Stimulated activated CD8-positive, alpha-beta memory T cell treated with anti-CD3 and anti-CD28 coated beads, Interleukin-15, amount 100 ng/mL, for 1 hour (primary cell): Measurements from ENCODE around the gene ATP8B1.
"Not testable (repeated sequence)": the region's sequence is repeated elsewhere in the genome, so short reads cannot be mapped to it uniquely, and the experiment has no call there.

Experiments used
- DNase-seq: peaks from one replicate; pipeline ENCODE4 v3.0.0-alpha.2; 2020; ENCODE audit warnings: low read depth

The ATP8B1 gene

DNA sequence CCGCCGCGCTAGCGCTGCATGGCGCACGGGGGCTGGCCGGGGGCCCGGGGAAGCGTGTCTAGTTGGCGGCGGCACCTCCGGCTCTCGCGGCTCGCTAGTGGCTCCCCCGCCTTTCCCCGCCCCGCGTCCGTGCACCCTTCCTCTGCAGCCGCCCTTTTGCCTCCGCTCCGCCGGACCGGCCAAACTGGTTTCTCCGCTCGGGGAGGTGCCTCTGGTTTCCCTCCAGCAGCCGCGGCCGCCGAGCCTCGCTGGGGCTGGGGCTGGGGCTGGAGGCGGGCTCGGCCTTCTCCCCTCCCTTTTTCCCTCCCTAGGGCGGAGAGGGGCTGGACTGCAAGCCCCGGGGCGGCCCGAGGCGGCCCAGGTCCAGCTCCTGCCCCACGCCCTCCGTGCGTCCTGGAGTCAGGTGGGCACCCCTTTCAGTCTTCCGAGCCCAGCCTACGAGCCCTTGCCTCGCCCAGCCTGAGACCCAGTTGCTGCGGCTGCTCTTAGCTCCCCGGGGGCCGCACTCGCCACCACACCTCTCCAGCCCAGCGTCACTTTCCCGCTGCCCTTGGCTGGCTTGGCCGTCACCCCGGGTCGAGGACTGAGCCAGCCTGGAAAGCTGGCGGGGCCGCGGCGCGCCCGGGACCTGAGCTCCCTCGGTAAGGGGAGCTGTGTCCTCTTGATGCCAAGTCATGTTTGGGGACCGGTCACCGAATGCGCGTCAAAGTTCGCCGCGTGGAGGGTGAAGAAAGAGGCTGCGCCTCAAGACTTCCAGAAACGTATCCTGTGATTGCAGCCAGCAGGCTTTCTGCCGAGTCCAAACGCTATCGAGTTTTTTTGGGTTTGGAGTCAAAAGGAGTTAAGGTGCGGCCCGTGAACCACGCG is at the start of gene ATP8B1:
ATP8B1 (minus strand) TSS at position 213 of the 867 bp plus-strand sequence. CDS start 71,508 bp downstream, outside the sequence.
- DNase-seq, result no peak

DNA sequence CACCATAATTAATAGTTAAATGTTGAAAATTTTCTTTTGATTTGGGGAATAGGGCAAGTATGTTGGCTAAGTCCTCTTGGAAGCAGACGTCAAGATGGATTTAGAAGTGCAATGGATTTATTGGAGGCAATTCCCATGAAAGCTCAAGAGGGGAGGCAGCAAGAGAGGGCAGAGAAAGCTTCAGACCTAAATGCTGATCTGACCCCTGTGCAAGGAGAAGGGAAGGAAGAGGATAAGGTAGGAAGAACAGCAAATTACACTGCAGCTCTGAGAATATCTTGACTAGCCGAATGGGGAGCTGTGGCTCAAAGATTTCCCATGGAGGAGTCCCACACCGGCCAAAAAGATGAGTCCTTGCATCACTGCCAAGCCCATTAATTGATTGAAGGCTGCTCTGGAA is 46.9 kb upstream of the ATP8B1 start:
- DNase-seq, result no peak

DNA sequence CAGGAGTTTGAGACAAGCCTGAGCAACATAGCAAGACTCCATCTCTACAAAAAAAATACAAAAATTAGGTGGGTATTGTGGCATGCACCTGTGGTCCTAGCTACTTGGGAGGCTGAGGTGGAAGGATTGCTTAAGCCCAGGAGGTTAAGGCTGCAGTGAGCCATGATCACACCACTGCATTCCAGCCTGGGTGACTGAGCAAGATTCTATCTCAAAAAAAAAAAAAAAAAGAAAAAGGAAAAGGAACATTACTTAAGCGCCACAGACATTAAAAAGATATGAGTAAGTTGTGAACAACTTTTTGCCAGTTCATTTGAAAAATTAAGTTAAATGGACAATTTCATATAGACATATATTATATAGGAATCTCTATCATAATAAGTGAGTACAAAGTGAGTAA is 45.3 kb upstream of the ATP8B1 start:
- not testable (repeated sequence) for DNase-seq

DNA sequence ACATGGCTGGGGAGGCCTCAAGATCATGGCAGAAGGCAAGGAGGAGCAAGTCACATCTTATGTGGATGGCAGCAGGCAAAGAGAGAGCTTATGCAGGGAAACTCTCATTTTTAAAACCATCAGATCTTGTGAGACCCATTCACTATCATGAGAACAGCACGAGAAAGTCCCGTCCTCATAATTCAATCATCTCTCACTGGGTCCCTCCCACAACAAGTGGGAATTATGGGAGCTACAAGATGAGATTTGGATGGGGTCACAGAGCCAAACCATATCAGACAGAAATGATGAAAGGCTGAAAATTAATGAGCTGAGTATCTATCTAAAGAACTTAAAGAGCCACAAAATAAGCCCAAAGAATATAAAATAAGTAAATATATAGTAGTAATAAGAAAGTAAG is 44.3 kb upstream of the ATP8B1 start:
- not testable (repeated sequence) for DNase-seq

DNA sequence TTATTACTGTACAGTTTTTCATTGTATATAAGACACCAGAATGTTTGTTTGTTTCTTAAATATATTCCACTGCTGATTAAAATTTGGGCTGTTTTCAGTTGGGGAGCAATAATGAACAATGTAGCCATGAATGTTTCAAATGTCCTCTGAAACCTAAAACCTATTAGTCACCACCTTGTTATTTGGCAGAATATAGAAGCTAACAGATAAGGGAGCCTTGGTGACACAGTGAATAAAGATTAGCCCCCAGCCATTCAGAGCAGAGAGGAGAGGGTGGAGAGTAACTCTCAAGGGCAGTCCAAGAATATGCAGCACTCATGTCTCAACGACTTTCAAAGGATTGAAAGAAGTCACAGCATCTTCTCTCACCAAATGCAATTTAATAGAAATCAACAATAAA is 43.1 kb upstream of the ATP8B1 start:
- no peak for DNase-seq

DNA sequence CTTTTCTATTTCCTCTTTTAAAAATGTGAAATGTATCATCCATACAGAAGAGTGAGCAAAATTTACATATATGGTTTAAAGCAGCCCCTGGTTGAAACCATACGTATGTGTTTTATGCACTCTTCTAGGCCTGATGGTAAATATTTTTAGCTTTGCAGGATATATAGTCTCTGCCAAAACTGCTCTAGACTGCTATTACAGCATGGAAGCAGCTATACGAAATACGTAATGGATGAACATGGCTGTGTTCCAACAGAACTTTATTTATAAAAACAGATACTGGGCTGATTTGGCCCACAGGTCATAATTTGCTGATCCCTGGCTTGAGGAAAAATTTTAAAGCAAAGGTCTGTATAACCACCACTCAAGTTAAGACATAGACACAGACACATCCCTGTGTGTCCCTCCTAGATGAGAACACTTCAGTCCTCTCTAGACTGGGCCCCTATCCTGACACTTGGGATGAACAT is 42.5 kb upstream of the ATP8B1 start:
- DNase-seq, result no peak

DNA sequence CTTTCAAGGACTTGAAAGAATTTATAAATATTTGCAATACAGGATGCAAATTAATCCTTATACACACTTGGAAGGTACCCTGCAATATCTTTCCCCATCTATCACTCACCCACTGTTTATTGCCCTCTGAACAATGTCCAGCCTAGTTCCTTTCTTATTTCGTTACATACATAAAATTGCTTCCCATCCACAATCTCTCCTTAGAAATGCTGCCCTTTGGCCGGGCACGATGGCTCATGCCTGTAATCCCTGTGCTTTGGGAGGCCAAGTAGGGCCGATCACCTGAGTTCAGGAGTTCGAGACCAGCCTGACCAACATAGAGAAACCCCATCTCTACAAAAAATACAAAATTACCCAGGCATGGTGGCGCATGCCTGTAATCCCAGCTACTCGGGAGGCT is 41.2 kb upstream of the ATP8B1 start:
- no peak for DNase-seq

DNA sequence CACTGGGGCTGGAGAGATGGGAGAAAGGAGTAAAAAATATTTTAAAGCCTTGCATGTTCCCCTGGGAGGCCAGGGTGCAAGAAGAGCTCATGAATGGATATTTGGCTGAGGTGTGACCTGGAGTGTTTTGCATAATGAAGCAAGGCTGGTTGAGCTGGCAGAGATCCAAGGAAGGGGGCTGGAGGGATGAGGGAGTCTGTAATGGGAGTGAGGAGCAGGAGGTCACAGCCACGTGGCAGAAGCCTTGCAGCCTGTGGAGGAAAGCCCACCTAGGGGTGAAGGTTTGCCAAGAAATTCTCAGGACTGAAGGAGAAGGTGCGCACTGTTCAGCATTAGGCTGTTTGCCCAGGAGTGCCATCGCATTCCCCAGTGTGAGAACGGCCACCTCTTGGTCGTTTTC is 40.3 kb upstream of the ATP8B1 start:
- DNase-seq, result no peak

DNA sequence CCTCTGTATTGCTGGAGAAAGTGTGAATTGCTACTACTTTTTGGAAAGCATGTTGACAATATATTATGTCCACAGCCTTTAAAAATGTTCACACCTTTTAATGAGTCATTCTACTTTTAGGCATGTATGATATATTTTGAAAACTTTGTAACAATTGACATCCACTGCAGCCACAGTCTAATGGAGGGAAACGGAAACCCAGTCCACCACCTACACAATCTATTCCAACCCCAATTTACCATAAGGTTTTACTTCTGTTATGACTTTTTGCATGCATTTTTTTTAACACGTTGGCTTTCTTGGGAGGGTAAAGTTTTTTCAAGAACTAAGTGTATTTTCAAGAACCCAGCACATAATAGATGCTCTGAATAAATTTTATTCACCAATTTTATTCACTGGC is 38.5 kb upstream of the ATP8B1 start:
- no peak for DNase-seq

DNA sequence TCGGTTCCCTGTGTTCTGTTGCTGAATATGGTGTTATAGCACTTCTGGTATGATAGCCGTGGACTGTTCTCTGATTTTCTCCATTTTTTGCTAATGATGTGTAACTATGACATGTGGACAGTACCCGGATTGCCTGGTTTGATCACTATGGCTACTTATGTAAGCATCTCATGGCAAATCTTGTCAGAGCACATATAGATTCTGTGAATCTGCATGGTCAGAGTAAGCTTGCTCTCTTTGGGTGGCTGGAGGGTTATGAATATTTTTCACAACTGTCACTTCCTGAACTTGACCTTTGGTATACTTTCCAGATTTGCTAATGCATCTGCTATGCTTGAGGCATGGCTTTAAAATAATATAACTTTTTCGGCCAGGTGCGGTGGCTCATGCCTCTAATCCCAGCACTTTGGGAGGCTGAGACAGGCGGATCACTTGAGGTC is 36.8 kb upstream of the ATP8B1 start:
- no peak for DNase-seq

DNA sequence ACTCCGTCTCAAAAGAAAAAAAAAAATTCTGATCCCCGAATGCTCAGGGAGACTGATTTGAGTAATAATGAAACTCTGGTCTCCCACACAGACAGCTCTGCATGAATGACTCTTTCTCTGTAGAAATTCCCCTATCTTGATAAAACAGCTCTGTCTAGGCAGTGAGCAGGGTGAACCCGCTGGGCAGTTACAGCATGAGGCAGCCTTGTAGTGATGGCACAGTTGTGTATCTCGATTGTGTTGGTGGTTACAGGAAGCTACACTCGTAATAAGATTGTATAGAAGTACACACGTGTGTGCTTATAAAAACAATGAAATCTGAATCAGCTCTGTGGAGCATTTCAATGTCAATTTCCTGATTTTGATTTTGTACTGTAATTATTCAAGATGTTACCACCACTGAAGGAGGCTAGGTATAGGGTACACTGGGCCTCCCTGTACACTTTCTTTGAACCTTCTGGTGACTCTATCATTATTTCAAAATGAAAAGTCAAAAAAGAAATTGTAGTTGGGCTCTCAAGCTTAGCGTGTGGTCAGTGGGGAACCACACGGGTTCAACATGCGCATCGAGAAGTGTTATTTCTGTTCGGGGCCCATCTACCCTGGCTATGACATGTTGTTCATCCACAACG is 34.9 kb upstream of the ATP8B1 start:
- no peak for DNase-seq

DNA sequence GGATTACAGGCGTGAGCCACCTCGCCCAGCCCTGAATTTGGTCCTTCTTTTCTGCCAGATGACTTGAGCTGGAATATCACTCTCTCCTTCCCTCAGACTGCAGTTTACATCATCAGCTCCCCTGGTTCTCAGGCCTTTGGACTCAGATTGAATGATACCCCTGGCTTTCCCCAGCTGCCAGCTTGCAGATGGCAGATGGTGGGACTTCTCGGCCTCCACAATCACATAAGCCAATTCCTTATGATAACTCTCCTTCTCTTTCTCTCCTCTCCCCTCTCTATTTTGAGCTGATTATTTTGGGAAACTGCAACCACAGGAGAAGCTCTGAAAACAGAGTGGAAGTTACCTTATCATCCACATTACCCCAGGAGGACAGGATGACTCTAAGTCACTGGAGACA is 33.4 kb upstream of the ATP8B1 start:
- no peak for DNase-seq

DNA sequence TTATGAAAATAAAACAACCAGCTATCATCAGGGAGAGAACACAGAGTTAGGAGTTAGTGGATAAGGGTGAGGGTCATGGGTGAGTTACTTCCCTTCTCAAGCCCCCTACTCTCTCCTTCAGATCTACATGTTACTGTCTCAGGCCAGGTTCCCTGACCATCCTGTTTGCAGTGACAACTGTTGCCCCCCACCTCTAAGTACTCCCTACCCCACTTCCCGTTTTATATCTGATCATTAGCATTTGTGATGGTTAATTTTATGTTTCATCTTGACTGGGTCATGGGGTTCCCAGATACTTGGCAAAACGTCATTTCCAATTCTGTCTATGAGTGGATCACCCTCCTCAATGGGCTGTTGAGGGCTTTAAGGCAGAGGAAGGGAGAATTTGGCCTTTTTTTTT is 32.8 kb upstream of the ATP8B1 start:
- DNase-seq, result no peak

DNA sequence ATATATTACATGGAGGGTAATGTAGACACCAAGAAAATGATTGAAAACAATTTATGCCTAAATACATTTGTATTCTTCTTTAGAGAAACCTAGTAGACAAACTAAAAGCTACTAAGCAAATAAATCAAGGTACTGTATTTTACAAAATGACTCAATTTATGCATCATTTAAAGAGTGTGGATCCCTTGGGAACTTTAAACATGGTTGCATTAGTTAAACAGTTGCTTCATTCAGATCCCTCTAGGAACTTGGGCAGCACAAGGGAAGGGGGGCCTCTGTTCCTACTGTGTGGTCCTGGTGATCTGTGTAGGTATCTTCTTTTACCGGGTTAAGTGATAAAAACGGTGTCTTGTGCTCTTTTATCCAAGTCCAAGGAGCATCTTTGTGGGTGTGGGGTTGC is 31.5 kb upstream of the ATP8B1 start:
- no peak for DNase-seq

DNA sequence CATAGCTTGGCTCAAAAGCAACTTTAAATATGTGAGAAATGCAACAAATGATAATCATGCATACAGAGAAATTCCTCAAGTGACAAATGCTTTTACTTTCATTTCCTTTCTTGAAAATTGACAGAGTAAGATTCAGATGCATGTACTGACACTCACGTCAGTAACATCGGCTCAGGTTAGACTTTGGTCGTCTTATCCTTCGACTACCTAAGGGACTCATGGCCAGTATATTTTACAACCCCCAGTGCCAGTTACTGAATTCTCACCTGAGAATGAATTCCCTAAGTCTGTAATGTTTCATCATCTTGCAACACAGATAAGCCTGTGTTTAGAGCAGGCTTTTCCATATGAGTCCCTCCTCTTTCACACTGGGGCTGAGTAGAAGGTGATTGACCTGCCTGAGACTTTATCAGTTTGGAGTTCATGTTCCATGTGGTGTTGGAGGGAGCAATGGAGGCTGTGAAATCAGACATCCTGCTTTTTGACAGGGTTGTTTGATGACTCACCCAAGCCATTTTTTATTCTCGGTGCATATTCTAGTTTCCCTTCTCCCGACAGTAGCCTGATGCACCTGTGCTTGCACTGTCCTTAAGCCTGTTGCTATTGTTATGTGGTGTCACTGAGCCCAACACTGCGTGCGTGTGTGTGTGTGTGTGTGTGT is 30.5 kb upstream of the ATP8B1 start:
- no peak for DNase-seq

DNA sequence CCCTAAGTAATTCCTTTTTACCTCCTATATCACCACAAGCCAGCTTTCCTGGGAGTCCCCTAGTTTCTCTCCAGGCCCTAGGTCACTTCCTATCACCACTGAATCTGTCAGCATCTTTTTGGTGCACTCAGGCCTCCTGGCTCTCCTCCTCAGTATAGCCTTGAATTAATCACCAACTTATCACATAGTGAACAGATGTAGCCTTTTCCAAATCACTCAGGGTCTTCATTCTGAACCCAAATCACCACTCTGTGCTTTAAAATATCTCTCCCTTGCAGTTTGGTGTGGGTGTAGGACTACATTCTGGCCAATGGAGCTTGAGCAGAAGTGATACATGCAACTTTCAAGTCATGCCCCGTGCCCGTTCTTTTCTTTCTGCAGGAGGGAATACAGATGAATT is 29.6 kb upstream of the ATP8B1 start:
- no peak for DNase-seq

DNA sequence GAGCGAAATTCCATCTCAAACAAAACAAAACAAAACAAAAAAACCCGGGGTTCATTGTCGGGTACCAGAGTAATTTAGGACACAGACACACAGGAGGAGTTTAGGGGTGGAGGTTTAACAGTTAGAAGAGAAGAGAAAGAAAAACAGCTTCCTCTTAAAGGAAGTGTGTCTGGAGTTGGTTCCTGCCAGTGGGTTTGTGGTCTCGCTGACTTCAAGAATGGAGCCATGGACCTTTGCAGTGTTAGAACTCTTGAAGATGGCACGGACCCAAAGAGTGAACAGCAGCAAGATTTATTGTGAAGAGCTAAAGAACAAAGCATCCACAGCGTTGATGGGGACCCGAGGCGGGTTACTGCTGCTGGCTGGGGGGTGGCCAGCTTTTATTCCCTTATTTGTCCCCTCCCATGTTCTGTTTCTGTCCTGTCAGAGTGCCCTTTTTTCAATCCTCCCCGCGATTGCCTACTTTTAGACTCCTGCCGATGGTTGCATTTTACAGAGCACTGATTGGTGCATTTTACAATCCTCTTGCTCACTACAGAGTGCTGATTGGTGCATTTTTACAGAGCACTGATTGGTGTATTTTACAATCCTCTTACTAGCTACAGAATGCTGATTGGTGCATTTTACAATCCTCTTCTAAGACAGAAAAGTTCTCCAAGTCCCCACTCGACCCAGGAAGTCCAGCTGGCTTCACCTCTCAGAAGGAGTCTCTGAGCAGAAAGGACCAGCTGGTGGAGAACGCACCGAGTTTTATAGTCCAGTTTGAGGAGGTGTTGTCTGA is 28.7 kb upstream of the ATP8B1 start:
- DNase-seq, result no peak

DNA sequence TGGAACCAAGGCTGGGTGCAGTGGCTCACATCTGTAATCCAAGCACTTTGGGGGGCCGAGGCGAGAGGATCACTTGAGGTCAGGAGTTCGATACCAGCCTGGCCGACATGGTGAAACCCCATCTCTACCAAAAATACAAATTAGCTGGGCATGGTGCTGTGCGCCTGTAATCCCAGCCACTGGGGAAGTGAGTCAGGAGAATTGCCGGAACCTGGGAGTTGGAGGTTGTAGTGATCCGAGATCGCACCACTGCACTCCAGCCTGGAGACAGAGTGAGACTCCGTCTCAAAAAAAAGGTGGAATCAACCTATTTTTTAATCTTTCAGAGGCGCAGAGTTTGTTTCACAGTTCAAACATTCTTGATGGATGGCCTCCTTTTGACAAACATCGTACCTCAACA is 24.5 kb upstream of the ATP8B1 start:
- no peak for DNase-seq

DNA sequence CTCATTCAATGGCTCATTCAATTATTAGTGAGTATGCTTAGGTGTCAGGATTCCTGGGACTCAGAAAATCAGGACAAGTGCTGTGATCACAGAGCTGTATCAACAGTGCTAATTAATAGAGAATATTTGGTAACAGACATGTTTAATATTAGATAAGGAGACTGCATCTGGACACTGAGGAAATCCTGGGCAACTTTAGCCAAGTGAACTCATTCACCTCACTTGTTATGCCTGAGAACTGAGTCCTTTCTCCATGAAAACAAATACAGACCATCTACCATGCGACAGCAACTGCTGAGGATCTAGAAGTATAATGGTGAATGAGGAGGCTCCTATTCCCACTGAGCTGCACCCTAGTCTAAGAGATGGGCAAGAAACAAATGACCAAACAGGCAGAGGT is 23.1 kb upstream of the ATP8B1 start:
- no peak for DNase-seq

DNA sequence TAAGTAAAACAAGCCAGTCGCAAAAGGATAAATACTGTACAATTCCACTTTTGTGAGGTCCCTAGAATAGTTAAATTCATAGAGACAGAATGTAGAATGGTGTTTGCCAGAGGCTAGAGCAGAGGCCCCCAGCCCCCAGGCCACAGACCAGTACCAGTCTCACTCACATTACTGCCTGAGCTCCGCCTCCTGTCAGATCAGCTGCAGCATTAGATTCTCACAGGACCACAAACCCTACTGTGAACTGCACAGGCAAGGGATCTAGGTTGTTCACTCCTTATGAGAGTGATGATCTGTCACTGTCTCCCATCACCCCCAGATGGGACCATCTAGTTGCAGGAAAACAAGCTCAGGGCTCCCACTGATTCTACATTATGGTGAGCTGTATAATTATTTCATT is 17.5 kb upstream of the ATP8B1 start:
- not testable (repeated sequence) for DNase-seq

DNA sequence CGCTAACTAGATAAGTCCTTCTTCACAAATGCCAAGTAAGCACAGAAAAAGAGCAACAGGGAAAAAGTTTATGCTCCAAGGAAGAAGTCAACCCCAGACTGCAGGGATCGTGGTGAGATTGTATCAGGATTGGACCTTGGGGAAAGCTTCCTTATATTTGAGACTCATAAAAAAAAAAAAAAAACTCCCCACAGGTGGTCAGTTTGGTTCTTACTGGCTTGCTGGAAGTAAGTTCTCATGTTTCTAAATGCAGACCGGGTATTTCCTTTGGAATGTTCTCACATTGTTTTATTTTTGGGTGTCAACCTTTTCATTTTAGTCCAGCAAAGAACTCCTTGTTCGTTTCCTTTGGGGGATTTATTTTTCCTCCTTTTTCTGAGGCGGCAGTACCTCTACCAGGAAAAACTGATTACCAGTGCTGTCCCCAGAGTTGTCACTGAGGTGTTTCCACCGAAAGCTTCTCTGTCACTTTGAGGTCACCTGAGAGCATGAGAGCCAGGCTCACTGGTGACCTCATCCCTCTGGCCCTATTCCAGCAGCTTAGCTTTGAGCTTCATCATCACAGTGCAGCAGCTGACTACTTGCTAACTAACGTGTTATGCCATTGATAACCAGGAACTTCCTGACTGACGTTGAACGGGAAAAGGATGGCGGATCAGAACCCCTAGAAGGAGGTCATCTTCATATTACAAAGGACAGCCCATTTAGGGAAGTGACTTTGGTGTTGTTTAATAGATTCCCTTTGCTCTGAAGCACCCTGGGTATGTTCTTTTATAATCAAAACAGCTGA is 16.8 kb upstream of the ATP8B1 start:
- DNase-seq, result no peak
